ENCODE measurements around the gene MRPL54.
"Not testable (repeated sequence)": the region's sequence is repeated elsewhere in the genome, so short reads cannot be mapped to it uniquely, and the experiment has no call there.

MRPL54 gene

DNA sequence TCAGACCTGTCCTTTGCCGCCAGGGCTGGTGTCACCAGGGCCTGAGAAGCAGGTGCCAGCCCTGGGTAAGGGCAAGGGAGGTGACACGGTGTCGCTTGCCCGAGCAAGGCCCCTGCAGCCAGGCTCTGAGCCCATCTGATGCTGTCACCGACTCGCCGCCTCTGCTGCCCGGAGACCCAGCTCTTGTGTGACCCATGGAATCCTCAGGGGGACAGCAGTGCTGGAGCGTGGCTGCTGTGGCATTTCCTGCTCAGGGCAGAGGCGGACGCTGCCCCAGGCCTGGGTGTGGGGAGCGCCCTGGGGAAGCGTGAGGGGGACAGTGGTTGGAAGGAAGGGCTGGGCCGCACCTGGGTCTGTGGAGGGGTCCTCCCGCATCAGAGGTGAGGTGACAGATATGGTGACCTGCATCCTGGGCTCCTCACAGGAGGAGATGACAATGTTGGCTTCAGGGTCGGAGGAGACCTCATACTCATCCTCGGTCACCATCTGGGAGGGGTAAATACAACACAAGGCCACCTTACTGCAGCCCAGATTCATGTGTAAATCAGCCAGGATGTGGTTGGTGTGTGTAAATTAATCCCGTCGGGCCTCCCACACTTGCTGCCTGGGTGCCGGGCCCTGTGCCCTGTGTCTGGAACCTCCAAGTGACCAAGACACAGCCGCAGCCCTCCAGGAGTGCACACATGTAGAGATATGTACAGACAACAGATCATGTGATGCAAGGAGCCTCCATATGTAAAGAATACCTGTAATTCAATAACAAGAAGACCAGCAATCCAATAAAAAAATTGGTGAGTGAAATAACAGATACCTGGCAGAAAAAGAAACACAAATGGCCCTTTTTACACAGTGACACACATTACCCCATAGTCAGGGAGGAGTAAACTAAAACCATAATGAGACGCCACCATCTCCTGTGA lies 51.3 kb downstream of the MRPL54 start:
- DNase-seq (ENCODE audit: low read depth) = no peak

GRCh38 chr19:3814648-3815047 lies 52.2 kb downstream of the MRPL54 start:
- DNase-seq (ENCODE audit: low read depth) = no peak

- not testable (repeated sequence) for DNase-seq (ENCODE audit: low read depth)
These were observed 53.7 kb downstream of the MRPL54 start for GRCh38 chr19:3816148-3816547.

- DNase-seq (ENCODE audit: low read depth) = no peak
These were observed 54.2 kb downstream of the MRPL54 start for GRCh38 chr19:3816566-3817218.

Data from amniotic epithelial cell (primary cell).